Esophagus muscularis mucosa (tissue), 4 donors: Measurements from ENCODE around the gene IL6R. TPM values are rescaled to one million over a fixed set of nuclear protein-coding genes. Genes with fewer than 3 reads are reported as not detected.

ENCODE experiments used
- DNase-seq: peaks from one replicate; pipeline ENCODE4 v3.0.0-alpha.2; 2017; ENCODE audit errors: extremely low spot score
- H3K27ac ChIP-seq, 4 donors: fragments of 200-600 bp; sonication (generic); replicated peaks in 1 of 4; 1 replicate in 3 of 4; 2 replicates in 1 of 4; pipeline ENCODE4 v1.5.1; 2016 to 2019; ENCODE audit warnings: mild to moderate bottlenecking in 1 of 4
- H3K27me3 ChIP-seq, 4 donors: fragments of 200-600 bp; sonication (generic); one replicate each; pipeline versions ENCODE4 v1.5.1 to v1.6.0; 2016 to 2019
- H3K36me3 ChIP-seq, 4 donors: fragments of 200-600 bp; sonication (generic); one replicate each; pipeline ENCODE4 v1.5.1; 2016 to 2019
- H3K4me1 ChIP-seq, 4 donors: fragments of 200-600 bp; sonication (generic); one replicate each; pipeline ENCODE4 v1.5.1; 2016 to 2019
- H3K4me3 ChIP-seq, 4 donors: fragments of 200-600 bp; sonication (generic); 1 replicate in 2 of 4; 2 replicates in 2 of 4; pipeline ENCODE4 v1.5.1; 2016 to 2019; ENCODE audit warnings: mild to moderate bottlenecking in 4 of 4, moderate library complexity in 1 of 4
- H3K9me3 ChIP-seq, 4 donors: fragments of 200-600 bp; sonication (generic); 1 replicate in 3 of 4; 2 replicates in 1 of 4; pipeline ENCODE4 v1.5.1; 2016 to 2019
- EP300 ChIP-seq: sonication (generic); formaldehyde crosslinking; IDR thresholded peaks from one replicate; pipeline ENCODE4 v1.6.1; 2017; ENCODE audit warnings: antibody characterized with exemption
- POLR2A ChIP-seq: fragments of 450-650 bp; IDR thresholded peaks from one replicate; pipeline ENCODE4 v1.6.1; 2017; ENCODE audit warnings: antibody characterized with exemption, moderate library complexity, mild to moderate bottlenecking, low read depth
- POLR2AphosphoS5 ChIP-seq, 2 donors: sonication (generic); formaldehyde crosslinking; IDR thresholded peaks; one replicate each; pipeline ENCODE4 v1.6.1; 2017; ENCODE audit warnings: antibody characterized with exemption in 2 of 2
- WGBS: methylation state at CpG from one replicate; pipeline ENCODE4 v1.1.5; 2018; 5-methylcytosine and 5-hydroxymethylcytosine counted together
- intact Hi-C: fragments of 100-400 bp; cut with DNase I; formaldehyde crosslinking; loops from one replicate; pipeline ENCODE4 v1.15.1; 2023
- total RNA-seq, 4 donors: library from RNA; depleted of rRNA; stranded (reverse); fragments of >200 nt; gene quantifications; one replicate each; pipeline versions ENCODE4 v1.1.0 to v1.2.1, GENCODE V29; 2016
- TF ChIP-seq, protein P1 (sequence below), 3 experiments: fragments of 200-600 bp in 2 of 3; fragments of 450-650 bp in 1 of 3; sonication (generic) in 2 of 3; IDR thresholded peaks; one replicate each; pipeline ENCODE4 v1.5.1; 2017 to 2019; ENCODE audit warnings: antibody characterized with exemption in 3 of 3, mild to moderate bottlenecking in 2 of 3, moderate library complexity in 1 of 3

The IL6R gene
- total RNA-seq, 4 donors from 2014 or later: 44.4 to 61.1 (median 54.9) TPM

DNA sequence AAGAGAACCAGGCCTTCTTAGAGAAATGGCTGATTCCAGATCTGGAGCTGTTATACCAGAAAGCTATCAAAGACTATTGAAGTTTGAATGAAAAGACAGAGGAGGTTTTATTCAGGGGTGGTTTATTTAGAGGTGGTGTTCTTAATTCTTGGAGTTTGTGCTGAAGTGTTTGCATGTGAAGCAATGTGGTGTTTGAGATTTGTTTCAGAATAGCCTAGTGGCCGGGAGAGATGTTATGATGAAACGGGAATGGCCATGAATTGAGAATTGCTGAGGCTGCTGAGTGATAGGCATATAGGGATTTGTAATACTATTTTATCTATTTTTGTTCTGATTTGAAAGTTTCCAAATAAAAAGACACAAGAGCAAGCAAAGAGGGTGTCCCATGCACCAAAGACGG is 107.6 kb downstream of the IL6R start:
- no peaks in the 10 kb centered on the region for H3K9me3 ChIP-seq
- intact Hi-C loops: no loop called here
- no peak overlapping the region for H3K27ac ChIP-seq
- peaks cover 0 to 3% (median 0%) of the 10 kb centered on the region in 4 donors for H3K36me3 ChIP-seq
- WGBS: 85% methylated on average over 3 of the region's 3 CpGs
- no peak overlapping the region for H3K4me3 ChIP-seq
- H3K27me3 ChIP-seq: peaks cover 0 to 26% (median 0%) of the 10 kb centered on the region in 4 donors
- H3K4me1 ChIP-seq: no peaks in the 10 kb centered on the region
- no peak for DNase-seq
- TF ChIP-seq, protein P1, sequence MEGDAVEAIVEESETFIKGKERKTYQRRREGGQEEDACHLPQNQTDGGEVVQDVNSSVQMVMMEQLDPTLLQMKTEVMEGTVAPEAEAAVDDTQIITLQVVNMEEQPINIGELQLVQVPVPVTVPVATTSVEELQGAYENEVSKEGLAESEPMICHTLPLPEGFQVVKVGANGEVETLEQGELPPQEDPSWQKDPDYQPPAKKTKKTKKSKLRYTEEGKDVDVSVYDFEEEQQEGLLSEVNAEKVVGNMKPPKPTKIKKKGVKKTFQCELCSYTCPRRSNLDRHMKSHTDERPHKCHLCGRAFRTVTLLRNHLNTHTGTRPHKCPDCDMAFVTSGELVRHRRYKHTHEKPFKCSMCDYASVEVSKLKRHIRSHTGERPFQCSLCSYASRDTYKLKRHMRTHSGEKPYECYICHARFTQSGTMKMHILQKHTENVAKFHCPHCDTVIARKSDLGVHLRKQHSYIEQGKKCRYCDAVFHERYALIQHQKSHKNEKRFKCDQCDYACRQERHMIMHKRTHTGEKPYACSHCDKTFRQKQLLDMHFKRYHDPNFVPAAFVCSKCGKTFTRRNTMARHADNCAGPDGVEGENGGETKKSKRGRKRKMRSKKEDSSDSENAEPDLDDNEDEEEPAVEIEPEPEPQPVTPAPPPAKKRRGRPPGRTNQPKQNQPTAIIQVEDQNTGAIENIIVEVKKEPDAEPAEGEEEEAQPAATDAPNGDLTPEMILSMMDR (IDR thresholded peaks at IDR 0.05): no peak
- TF ChIP-seq EP300: no peak
- TF ChIP-seq POLR2AphosphoS5 (IDR thresholded peaks at IDR 0.05): no peak
- TF ChIP-seq POLR2A: no peak

DNA sequence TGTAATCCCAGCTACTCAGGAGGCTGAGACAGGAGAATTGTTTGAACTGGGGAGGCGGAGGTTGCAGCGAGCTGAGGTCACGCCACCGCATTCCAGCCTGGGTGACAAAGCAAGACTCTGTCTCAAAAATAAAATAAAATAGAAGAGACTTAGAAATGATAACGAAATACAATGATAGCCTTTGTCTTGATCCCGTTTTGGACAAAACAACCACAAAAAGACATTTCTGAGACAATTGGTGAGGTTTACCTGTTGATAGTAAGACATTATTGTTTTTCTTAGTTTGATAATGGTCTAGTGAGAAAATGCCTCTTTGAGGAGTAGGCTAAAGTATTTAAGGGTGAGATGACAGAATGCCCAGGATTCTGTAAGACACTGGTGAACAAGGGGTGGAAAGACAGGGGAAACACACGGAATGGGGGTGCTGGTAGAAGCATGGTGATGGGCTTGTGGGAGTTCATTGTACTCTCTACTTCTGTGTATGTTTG is 109.0 kb downstream of the IL6R start:
- 86% methylated on average over 7 of the region's 7 CpGs for WGBS
- no peak for DNase-seq
- intact Hi-C loops: no loop called here
- H3K27me3 ChIP-seq: peaks cover 0 to 26% (median 0%) of the 10 kb centered on the region in 4 donors
- no peak overlapping the region for H3K27ac ChIP-seq
- no peak for TF ChIP-seq EP300
- no peak for TF ChIP-seq POLR2A
- TF ChIP-seq, protein P1 (IDR thresholded peaks at IDR 0.05): no peak
- TF ChIP-seq POLR2AphosphoS5 (IDR thresholded peaks at IDR 0.05): no peak
- no peaks in the 10 kb centered on the region for H3K9me3 ChIP-seq
- no peak overlapping the region for H3K4me3 ChIP-seq
- H3K36me3 ChIP-seq: peaks cover 0 to 3% (median 0%) of the 10 kb centered on the region in 4 donors
- no peaks in the 10 kb centered on the region for H3K4me1 ChIP-seq

DNA sequence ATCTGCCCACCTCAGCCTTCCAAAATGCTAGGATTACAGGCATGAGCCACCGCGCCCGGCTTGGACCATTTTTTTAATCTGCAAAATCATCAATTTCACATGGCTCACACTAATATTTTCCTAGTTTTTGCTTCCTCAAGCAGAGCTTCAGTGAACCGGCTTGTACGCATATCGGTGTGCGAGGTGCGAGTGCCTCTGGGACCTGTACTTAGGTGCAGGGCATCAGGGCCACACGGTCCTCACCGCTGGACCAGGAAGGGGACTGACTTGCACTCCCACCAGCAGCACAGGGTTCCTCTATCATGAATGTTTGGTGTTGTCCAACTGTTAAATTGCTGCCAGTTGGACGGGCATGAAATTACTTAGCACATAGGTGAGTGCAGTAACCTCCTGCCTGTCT is 112.5 kb downstream of the IL6R start:
- H3K4me1 ChIP-seq: peaks cover 0 to 19% (median 7%) of the 10 kb centered on the region in 4 donors
- H3K4me3 ChIP-seq: no peak overlapping the region
- H3K27me3 ChIP-seq: no peaks in the 10 kb centered on the region
- TF ChIP-seq, protein P1 (IDR thresholded peaks at IDR 0.05): no peak
- no peak for TF ChIP-seq EP300
- no peak for TF ChIP-seq POLR2A
- no peak for TF ChIP-seq POLR2AphosphoS5 (IDR thresholded peaks at IDR 0.05)
- no peaks in the 10 kb centered on the region for H3K36me3 ChIP-seq
- H3K9me3 ChIP-seq: no peaks in the 10 kb centered on the region
- no peak overlapping the region for H3K27ac ChIP-seq
- no peak for DNase-seq
- intact Hi-C loops: no loop called here
- WGBS: 97% methylated on average over 11 of the region's 11 CpGs

Other genes starting within 250 kb of the IL6R start
- gene TPM3, start 213.2 kb upstream of the IL6R start, total RNA-seq: 100 to 1,000 TPM in 3 of 4 donors, 10 to 100 TPM in 1; 75.6 to 205 (median 131) TPM
- not detected for gene CFAP141, start 199.0 kb upstream of the IL6R start, total RNA-seq
- gene UBAP2L, start 184.4 kb upstream of the IL6R start, total RNA-seq: 10 to 100 TPM; 53.6 to 79.7 (median 63.4) TPM
- gene HAX1, start 132.7 kb upstream of the IL6R start, total RNA-seq: 100 to 1,000 TPM in 2 of 4 donors, 10 to 100 TPM in 2; 71.0 to 127 (median 104) TPM
- gene AQP10, start 84.2 kb upstream of the IL6R start, total RNA-seq: not detected
- gene ATP8B2, start 79.8 kb upstream of the IL6R start, total RNA-seq: 100 to 1,000 TPM; 108 to 178 (median 128) TPM
- 1 to 10 TPM; 2.3 to 5.0 (median 4.3) TPM for gene TDRD10, start 96.9 kb downstream of the IL6R start, total RNA-seq
- 10 to 100 TPM; 12.5 to 17.0 (median 12.6) TPM for gene SHE, start 97.1 kb downstream of the IL6R start, total RNA-seq
- gene UBE2Q1, start 153.3 kb downstream of the IL6R start, total RNA-seq: 10 to 100 TPM; 23.7 to 41.3 (median 31.3) TPM
- gene CHRNB2, start 162.4 kb downstream of the IL6R start, total RNA-seq: under 1 TPM; under 0.01 to 0.65 (median 0.19) TPM
- 10 to 100 TPM; 80.2 to 96.3 (median 87.1) TPM for gene ADAR, start 202.8 kb downstream of the IL6R start, total RNA-seq